ENCODE measurements around the gene STK25. TPM values are rescaled to one million over a fixed set of nuclear protein-coding genes. Genes with fewer than 3 reads are reported as not detected.

Gene STK25
- total and polyA plus RNA-seq, 2 donors (not counting 1 experiment from before 2014, with no cell fraction given) = 168 to 197 TPM

- DNase-seq (ENCODE audit: low read depth in 2 of 2) = no peak
- no peaks in the 10 kb centered on the region for H3K27me3 ChIP-seq (ENCODE audit: control insufficient read depth, insufficient read depth, low read length)
- TF ChIP-seq EZH2 (IDR thresholded peaks at IDR 0.05; ENCODE audit: low read length, missing control alignments) = no peak
- TF ChIP-seq CTCF (conservative IDR thresholded peaks at IDR 0.05 in 1 of 2, IDR thresholded peaks at IDR 0.05 in 1 of 2; ENCODE audit: low read depth in 1 of 2, low read length in 2 of 2) = no peak
- no peak overlapping the region for H3K27ac ChIP-seq (ENCODE audit: insufficient read depth, low read length)
- no peak overlapping the region for H3K9ac ChIP-seq (ENCODE audit: insufficient read depth, low read length)
- H2AFZ ChIP-seq (ENCODE audit: low read length) = no peak overlapping the region
- H3K4me2 ChIP-seq (ENCODE audit: extremely low read depth, insufficient read depth, low read length) = no peak overlapping the region
- no peaks in the 10 kb centered on the region for H4K20me1 ChIP-seq (ENCODE audit: control insufficient read depth, extremely low read depth, insufficient read depth, low read length)
- H3K9me3 ChIP-seq (ENCODE audit: control insufficient read depth, insufficient read depth, low read depth, low read length) = no peaks in the 10 kb centered on the region
- no peaks in the 10 kb centered on the region for H3K79me2 ChIP-seq (ENCODE audit: control insufficient read depth, insufficient read depth, low read length)
- no peak overlapping the region for H3K4me3 ChIP-seq (replicated peaks in 1 of 4; ENCODE audit: control extremely low read depth in 1 of 4, insufficient read depth in 1 of 4, low read depth in 3 of 4, low read length in 4 of 4)
- H3K4me1 ChIP-seq (ENCODE audit: control insufficient read depth, extremely low read depth, insufficient read depth, low read length) = peaks cover 16% of the 10 kb centered on the region
- no peaks in the 10 kb centered on the region for H3K36me3 ChIP-seq (ENCODE audit: control insufficient read depth, insufficient read depth, low read length)
Measured at GRCh38 chr2:241554610-241555322, 46.4 kb upstream of the STK25 start.

DNA sequence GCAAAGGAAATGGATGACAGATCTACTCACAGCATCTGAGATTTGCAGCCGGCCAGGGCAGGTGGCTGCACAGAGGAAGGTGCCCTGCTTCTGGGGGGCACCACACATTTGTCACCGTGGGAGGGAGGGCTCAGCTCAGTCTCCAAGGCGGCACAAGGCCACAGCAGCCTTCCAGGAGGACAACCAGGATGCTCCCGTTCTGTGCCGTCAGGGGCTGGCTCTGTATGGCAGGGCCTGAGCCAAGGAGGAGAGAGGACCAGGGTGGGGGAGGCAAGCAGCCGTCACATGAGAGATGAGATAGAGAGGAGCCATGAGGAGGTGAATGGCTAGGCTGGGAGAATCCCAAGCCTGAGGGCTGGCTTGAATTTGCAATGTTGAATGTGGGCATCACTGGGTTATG lies 45.6 kb upstream of the STK25 start:
- no peaks in the 10 kb centered on the region for H3K9me3 ChIP-seq (ENCODE audit: control insufficient read depth, insufficient read depth, low read depth, low read length)
- H3K27me3 ChIP-seq (ENCODE audit: control insufficient read depth, insufficient read depth, low read length) = no peaks in the 10 kb centered on the region
- no peaks in the 10 kb centered on the region for H3K79me2 ChIP-seq (ENCODE audit: control insufficient read depth, insufficient read depth, low read length)
- no peak overlapping the region for H2AFZ ChIP-seq (ENCODE audit: low read length)
- H3K27ac ChIP-seq (ENCODE audit: insufficient read depth, low read length) = no peak overlapping the region
- no peak for TF ChIP-seq CTCF (conservative IDR thresholded peaks at IDR 0.05 in 1 of 2, IDR thresholded peaks at IDR 0.05 in 1 of 2; ENCODE audit: low read depth in 1 of 2, low read length in 2 of 2)
- no peak for TF ChIP-seq EZH2 (IDR thresholded peaks at IDR 0.05; ENCODE audit: low read length, missing control alignments)
- DNase-seq (ENCODE audit: low read depth in 2 of 2) = no peak
- H4K20me1 ChIP-seq (ENCODE audit: control insufficient read depth, extremely low read depth, insufficient read depth, low read length) = no peaks in the 10 kb centered on the region
- peaks cover 20% of the 10 kb centered on the region for H3K4me1 ChIP-seq (ENCODE audit: control insufficient read depth, extremely low read depth, insufficient read depth, low read length)
- H3K36me3 ChIP-seq (ENCODE audit: control insufficient read depth, insufficient read depth, low read length) = no peaks in the 10 kb centered on the region
- no peak overlapping the region for H3K4me3 ChIP-seq (replicated peaks in 1 of 4; ENCODE audit: control extremely low read depth in 1 of 4, insufficient read depth in 1 of 4, low read depth in 3 of 4, low read length in 4 of 4)
- H3K4me2 ChIP-seq (ENCODE audit: extremely low read depth, insufficient read depth, low read length) = no peak overlapping the region
- no peak overlapping the region for H3K9ac ChIP-seq (ENCODE audit: insufficient read depth, low read length)

DNA sequence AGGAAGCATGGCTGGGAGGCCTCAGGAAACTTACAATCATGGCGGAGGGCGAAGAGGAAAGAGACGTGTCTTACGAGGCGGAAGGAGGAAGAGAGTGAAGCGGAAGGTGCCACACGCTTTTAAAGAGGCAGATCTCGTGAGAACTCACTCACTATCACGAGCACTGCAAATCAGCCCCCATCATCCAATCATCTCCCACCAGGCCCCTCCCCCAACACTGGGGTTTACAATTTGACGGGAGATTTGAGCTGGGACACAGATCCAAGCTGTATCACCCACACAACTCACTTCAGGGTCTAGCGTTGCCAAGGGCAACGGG lies 45.1 kb upstream of the STK25 start:
- no peaks in the 10 kb centered on the region for H3K9me3 ChIP-seq (ENCODE audit: control insufficient read depth, insufficient read depth, low read depth, low read length)
- no peak for DNase-seq (ENCODE audit: low read depth in 2 of 2)
- no peak overlapping the region for H3K4me3 ChIP-seq (replicated peaks in 1 of 4; ENCODE audit: control extremely low read depth in 1 of 4, insufficient read depth in 1 of 4, low read depth in 3 of 4, low read length in 4 of 4)
- H3K4me2 ChIP-seq (ENCODE audit: extremely low read depth, insufficient read depth, low read length) = no peak overlapping the region
- H4K20me1 ChIP-seq (ENCODE audit: control insufficient read depth, extremely low read depth, insufficient read depth, low read length) = no peaks in the 10 kb centered on the region
- no peak overlapping the region for H3K9ac ChIP-seq (ENCODE audit: insufficient read depth, low read length)
- peaks cover 20% of the 10 kb centered on the region for H3K4me1 ChIP-seq (ENCODE audit: control insufficient read depth, extremely low read depth, insufficient read depth, low read length)
- H3K27me3 ChIP-seq (ENCODE audit: control insufficient read depth, insufficient read depth, low read length) = no peaks in the 10 kb centered on the region
- H3K36me3 ChIP-seq (ENCODE audit: control insufficient read depth, insufficient read depth, low read length) = no peaks in the 10 kb centered on the region
- no peak overlapping the region for H3K27ac ChIP-seq (ENCODE audit: insufficient read depth, low read length)
- H2AFZ ChIP-seq (ENCODE audit: low read length) = no peak overlapping the region
- no peak for TF ChIP-seq EZH2 (IDR thresholded peaks at IDR 0.05; ENCODE audit: low read length, missing control alignments)
- no peak for TF ChIP-seq CTCF (conservative IDR thresholded peaks at IDR 0.05 in 1 of 2, IDR thresholded peaks at IDR 0.05 in 1 of 2; ENCODE audit: low read depth in 1 of 2, low read length in 2 of 2)
- H3K79me2 ChIP-seq (ENCODE audit: control insufficient read depth, insufficient read depth, low read length) = no peaks in the 10 kb centered on the region

Measured in fibroblast of lung (primary cell).